Hematopoietic multipotent progenitor cell treated with erythropoietin and hydrocortisone succinate and interleukin-3 and kit ligand, for 8 days (in vitro differentiated cells): Measurements from ENCODE around the gene BBS9.
"Not testable (repeated sequence)": the region's sequence is repeated elsewhere in the genome, so short reads cannot be mapped to it uniquely, and the experiment has no call there.

Experiments
- DNase-seq: peaks from one replicate; pipeline ENCODE4 v3.0.0-alpha.2; 2015

The BBS9 gene

GRCh38 chr7:33201821-33202220, 72.5 kb downstream of the BBS9 start:
- DNase-seq: no peak

GRCh38 chr7:33210958-33211357, 81.6 kb downstream of the BBS9 start:
- DNase-seq: no peak

DNA sequence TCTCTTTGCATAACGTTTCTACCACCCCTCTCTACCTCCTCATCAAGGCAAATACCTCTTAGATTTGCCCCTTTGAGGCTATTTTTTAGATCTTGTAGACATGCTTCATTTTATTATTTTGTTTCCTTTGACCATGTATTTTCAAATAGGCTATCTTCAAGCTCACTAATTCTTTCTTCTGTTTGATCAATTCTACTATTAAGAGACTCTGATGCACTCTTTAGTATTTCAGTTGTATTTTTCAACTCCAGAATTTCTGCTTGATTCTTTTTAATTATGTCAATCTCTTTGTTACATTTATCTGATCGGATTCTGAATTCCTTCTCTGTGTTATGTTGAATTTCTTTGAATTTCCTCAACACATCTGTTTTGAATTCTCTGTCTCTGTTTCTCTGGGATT, 82.8 kb downstream of the BBS9 start:
- DNase-seq: no peak

DNA sequence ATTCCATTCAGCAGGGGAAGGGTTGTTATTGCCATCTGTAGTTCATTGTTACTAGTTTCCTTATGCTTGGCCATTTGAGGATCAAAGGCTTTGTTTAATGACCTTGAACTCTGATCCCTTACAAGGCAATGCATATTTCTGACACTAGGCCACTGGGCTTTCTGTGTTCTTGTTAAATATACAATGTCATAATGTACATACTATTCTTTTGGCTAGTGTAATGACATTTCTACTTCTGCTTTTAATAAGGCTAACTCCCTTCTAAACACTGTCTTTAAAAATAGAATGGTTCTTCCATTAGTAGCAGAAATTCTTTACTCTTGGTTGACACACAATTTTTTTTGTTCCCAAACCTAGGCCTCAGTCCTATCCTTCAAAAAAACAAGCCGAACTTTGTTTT, 86.6 kb downstream of the BBS9 start:
- DNase-seq: no peak

GRCh38 chr7:33217595-33217994, 88.2 kb downstream of the BBS9 start:
- DNase-seq: no peak

DNA sequence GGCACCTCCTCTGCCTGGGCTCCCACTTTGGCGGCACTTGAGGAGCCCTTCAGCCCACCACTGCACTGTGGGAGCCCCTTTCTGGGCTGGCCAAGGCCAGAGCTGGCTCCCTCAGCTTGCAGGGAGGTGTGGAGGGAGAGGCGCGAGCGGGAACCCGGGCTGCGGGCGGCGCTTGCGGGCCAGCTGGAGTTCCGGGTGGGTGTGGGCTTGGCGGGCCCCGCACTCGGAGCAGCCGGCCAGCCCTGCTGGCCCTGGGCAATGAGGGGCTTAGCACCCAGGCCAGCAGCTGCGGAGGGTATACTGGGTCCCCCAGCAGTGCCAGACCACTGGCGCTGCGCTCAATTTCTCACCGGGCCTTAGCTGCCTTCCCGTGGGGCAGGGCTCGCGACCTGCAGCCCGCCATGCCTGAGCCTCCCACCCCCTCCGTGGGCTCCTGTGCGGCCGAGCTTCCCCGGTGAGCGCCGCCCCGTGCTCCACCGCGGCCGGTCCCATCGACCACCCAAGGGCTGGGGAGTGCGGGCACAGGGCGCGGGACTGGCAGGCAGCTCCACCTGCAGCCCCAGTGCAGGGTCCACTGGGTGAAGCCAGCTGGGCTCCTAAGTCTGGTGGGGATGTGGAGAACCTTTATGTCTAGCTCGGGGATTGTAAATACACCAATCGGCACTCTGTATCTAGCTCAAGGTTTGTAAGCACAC, 89.6 kb downstream of the BBS9 start:
- not testable (repeated sequence) for DNase-seq

DNA sequence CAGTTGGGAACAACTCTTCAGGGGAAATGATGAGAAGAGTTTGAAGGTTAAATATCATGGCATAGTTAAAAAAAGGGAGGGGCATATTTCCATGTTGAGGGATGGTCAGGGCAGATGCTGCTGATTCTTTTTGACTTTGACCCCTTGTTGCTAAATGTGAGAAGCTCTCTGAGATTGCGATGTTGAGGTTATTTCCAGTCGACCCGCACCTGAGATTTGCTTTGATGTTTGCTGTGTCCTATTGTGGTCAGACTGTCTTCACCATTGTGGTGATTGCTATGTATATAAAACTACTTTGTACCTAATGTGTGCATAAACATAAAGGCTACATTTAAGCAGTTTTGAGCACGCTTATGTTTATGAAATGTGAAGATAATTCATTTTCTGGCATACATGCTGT, 90.9 kb downstream of the BBS9 start:
- DNase-seq: no peak

- DNase-seq: no peak
These were observed 92.0 kb downstream of the BBS9 start for GRCh38 chr7:33221390-33221789.

- DNase-seq: no peak
These were observed 103.3 kb downstream of the BBS9 start for GRCh38 chr7:33232632-33233145.

GRCh38 chr7:33233659-33234058, 104.3 kb downstream of the BBS9 start:
- DNase-seq: no peak

DNA sequence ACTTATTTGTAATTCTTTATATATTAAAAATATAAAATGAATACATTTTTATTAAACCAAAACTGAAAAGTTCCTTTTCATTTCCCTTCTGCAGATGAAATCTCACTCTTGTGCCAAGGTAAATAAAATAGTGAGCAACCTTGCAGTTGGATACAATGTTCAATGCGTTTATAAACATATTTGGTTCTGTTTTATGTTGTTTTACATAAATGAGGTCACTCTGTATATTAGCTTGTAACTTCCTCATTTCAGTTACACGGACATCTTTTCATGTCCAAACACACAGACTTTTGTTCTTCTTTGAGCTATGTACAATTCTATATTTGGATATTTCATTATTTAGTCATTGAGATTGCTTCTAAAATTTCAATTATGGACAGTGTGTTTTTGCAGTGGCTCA, 107.7 kb downstream of the BBS9 start:
- no peak for DNase-seq

GRCh38 chr7:33243319-33243881, 114.0 kb downstream of the BBS9 start:
- peak; percentile 49 for DNase-seq

- DNase-seq: no peak
These were observed 119.3 kb downstream of the BBS9 start for GRCh38 chr7:33248671-33249070.

- no peak for DNase-seq
These were observed 121.1 kb downstream of the BBS9 start for GRCh38 chr7:33250421-33250871.

DNA sequence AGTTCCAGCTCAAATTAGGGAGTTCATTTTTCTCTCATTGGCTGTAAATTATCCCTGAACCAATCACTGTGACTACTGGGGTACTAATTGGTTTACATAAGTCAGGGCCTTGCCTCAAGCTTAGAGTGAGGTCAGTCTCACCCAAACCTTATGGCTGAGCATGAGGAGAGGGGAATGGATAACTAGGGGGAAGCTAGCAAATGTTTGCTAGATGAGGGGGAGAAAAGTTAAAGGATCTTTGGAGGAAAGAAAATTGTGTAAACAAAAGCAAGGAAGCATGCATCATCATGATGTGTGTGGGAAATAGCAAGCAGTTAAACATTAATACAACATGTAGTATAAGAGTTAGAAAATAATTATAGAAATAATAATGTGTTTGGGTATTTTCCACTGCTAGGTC, 121.9 kb downstream of the BBS9 start:
- no peak for DNase-seq

DNA sequence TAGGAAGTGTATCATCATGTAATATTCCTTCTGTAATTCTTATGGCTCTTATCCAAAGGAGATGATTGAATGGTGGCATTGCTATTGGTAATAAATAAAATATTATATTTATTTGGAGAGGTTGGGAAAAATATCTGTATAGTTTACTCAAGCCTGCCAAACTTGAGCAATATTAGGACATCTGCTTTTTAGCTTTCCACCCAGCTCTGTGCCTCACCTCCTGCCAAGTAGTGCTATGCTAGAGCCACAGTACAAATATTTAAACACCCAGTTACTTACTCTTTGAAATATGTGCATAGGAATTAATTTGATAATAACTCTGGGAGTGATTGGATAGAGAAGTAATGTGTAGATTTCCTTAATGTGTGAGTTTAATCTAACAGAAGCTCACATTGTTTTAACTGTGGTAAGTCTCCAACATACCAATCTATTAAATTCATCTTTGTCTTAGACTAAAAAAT, 129.2 kb downstream of the BBS9 start:
- no peak for DNase-seq

DNA sequence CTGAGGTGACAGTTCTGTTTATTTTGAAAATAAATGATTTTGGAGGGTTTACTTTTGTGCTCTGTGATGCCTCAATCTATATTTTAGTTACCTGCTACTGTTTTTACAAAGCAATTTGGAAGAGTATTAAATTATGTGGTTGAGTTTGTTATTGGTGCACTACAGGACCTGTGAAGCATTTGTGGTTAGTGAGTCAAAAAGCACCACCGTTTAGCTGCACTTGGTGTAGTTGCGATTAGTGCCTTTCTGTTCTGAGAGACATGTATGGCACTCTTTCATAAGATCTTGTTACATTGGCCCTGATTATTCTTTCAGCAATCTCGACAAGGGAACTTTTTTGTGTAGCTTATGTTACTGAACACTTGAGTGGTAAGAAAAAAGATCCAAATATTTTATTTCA, 132.2 kb downstream of the BBS9 start:
- no peak for DNase-seq

- DNase-seq: no peak
These were observed 133.1 kb downstream of the BBS9 start for GRCh38 chr7:33262476-33262875.

- DNase-seq: not testable (repeated sequence)
These were observed 142.5 kb downstream of the BBS9 start for GRCh38 chr7:33271839-33272371.

DNA sequence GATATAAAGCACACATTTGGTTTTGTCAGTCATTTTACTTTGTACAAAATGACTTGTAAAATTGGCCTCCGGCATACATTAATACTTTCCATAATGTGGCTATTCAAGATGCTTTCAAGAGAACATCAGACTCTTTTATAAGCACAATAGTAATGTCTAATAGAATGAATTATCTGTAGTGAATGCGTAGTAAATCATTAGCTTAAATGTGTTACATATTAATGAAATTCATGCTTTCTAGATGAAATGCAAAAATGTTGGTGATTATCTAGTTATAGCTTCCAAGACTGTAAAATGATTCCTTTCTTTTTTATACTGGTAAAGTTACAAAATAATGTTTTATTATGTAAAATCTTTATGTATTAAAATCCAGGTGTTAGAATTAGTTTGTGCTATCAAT, 144.0 kb downstream of the BBS9 start:
- no peak for DNase-seq

GRCh38 chr7:33276325-33276724, 147.0 kb downstream of the BBS9 start:
- DNase-seq: no peak

- DNase-seq: no peak
These were observed 147.4 kb downstream of the BBS9 start for GRCh38 chr7:33276729-33277128.

GRCh38 chr7:33278095-33278494, 148.7 kb downstream of the BBS9 start:
- no peak for DNase-seq

DNA sequence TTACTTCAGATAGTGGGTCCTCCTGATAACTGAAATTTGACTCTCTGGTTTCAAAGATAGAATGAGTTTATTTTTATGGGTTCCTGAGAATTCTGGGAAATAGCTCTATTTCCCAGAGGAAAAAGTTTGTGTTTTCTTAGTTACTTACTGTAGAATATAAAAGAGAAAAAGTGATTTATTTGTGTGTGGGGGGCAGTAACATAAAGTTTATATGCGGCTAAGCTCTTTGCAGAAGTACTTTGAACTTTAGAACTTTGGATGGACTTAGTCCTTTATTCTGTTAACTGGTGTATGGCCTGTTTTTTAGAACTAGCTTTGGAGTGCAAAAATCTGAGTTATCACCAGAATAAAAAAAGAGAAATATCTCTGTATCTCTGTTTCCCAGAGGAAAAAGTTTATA, 157.1 kb downstream of the BBS9 start:
- no peak for DNase-seq
